Measurements from ENCODE around the gene STARD9. TPM values are rescaled to one million over a fixed set of nuclear protein-coding genes. Genes with fewer than 3 reads are reported as not detected.
A peak's percentile ranks its signal among the peaks of the same experiment; 100 is the strongest.

The STARD9 gene
- total and polyA plus RNA-seq, 2 of the 13 experiments (the other 11 are each of a cell fraction or from before 2014, with no cell fraction given), result 5.3 to 7.5 TPM

GRCh38 chr15:42591238-42591934 is 16.0 kb downstream of the STARD9 start (continued):
- TF ChIP-seq PRDM15 (CRISPR knock-in tag; IDR thresholded peaks at IDR 0.05) (no peak), ZNF616 (CRISPR knock-in tag; IDR thresholded peaks at IDR 0.05; ENCODE audit: low read depth) (no peak), PATZ1 (CRISPR knock-in tag; IDR thresholded peaks at IDR 0.05) (no peak), DBP (CRISPR knock-in tag; IDR thresholded peaks at IDR 0.05; ENCODE audit: not compliant biosample characterization) (no peak), BCL6 (CRISPR knock-in tag; IDR thresholded peaks at IDR 0.05) (no peak), ZBTB20 (CRISPR knock-in tag; IDR thresholded peaks at IDR 0.05; ENCODE audit: borderline replicate concordance, low read depth) (no peak), NFKBIZ (CRISPR knock-in tag; IDR thresholded peaks at IDR 0.05) (no peak), CENPBD1 (CRISPR knock-in tag; IDR thresholded peaks at IDR 0.05; ENCODE audit: borderline replicate concordance, low read depth) (no peak)
- TF ChIP-seq, protein P1, sequence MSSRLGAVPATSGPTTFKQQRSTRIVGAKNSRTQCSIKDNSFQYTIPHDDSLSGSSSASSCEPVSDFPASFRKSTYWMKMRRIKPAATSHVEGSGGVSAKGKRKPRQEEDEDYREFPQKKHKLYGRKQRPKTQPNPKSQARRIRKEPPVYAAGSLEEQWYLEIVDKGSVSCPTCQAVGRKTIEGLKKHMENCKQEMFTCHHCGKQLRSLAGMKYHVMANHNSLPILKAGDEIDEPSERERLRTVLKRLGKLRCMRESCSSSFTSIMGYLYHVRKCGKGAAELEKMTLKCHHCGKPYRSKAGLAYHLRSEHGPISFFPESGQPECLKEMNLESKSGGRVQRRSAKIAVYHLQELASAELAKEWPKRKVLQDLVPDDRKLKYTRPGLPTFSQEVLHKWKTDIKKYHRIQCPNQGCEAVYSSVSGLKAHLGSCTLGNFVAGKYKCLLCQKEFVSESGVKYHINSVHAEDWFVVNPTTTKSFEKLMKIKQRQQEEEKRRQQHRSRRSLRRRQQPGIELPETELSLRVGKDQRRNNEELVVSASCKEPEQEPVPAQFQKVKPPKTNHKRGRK (CRISPR knock-in tag; IDR thresholded peaks at IDR 0.05), result no peak
- TF ChIP-seq, protein P2, sequence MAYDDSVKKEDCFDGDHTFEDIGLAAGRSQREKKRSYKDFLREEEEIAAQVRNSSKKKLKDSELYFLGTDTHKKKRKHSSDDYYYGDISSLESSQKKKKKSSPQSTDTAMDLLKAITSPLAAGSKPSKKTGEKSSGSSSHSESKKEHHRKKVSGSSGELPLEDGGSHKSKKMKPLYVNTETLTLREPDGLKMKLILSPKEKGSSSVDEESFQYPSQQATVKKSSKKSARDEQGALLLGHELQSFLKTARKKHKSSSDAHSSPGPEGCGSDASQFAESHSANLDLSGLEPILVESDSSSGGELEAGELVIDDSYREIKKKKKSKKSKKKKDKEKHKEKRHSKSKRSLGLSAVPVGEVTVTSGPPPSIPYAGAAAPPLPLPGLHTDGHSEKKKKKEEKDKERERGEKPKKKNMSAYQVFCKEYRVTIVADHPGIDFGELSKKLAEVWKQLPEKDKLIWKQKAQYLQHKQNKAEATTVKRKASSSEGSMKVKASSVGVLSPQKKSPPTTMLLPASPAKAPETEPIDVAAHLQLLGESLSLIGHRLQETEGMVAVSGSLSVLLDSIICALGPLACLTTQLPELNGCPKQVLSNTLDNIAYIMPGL (CRISPR knock-in tag; IDR thresholded peaks at IDR 0.05; ENCODE audit: borderline replicate concordance in 1 of 2, low read depth in 1 of 2), result peak in 1 of 2 experiments; percentile 38; a peak in 1 of 4 replicates
- TF ChIP-seq, protein P3, sequence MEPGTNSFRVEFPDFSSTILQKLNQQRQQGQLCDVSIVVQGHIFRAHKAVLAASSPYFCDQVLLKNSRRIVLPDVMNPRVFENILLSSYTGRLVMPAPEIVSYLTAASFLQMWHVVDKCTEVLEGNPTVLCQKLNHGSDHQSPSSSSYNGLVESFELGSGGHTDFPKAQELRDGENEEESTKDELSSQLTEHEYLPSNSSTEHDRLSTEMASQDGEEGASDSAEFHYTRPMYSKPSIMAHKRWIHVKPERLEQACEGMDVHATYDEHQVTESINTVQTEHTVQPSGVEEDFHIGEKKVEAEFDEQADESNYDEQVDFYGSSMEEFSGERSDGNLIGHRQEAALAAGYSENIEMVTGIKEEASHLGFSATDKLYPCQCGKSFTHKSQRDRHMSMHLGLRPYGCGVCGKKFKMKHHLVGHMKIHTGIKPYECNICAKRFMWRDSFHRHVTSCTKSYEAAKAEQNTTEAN (CRISPR knock-in tag; conservative IDR thresholded peaks at IDR 0.05), result no peak
